Epidermal melanocyte (primary cell): ENCODE results near the gene TXNDC16.
"Not testable (repeated sequence)": the region's sequence is repeated elsewhere in the genome, so short reads cannot be mapped to it uniquely, and the experiment has no call there.

ENCODE experiments used
- DNase-seq: peaks from one replicate; pipeline ENCODE4 v3.0.0; 2011; ENCODE audit warnings: low spot score; ENCODE audit not compliant: insufficient read length

Gene TXNDC16, protein sequence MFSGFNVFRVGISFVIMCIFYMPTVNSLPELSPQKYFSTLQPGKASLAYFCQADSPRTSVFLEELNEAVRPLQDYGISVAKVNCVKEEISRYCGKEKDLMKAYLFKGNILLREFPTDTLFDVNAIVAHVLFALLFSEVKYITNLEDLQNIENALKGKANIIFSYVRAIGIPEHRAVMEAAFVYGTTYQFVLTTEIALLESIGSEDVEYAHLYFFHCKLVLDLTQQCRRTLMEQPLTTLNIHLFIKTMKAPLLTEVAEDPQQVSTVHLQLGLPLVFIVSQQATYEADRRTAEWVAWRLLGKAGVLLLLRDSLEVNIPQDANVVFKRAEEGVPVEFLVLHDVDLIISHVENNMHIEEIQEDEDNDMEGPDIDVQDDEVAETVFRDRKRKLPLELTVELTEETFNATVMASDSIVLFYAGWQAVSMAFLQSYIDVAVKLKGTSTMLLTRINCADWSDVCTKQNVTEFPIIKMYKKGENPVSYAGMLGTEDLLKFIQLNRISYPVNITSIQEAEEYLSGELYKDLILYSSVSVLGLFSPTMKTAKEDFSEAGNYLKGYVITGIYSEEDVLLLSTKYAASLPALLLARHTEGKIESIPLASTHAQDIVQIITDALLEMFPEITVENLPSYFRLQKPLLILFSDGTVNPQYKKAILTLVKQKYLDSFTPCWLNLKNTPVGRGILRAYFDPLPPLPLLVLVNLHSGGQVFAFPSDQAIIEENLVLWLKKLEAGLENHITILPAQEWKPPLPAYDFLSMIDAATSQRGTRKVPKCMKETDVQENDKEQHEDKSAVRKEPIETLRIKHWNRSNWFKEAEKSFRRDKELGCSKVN

DNA sequence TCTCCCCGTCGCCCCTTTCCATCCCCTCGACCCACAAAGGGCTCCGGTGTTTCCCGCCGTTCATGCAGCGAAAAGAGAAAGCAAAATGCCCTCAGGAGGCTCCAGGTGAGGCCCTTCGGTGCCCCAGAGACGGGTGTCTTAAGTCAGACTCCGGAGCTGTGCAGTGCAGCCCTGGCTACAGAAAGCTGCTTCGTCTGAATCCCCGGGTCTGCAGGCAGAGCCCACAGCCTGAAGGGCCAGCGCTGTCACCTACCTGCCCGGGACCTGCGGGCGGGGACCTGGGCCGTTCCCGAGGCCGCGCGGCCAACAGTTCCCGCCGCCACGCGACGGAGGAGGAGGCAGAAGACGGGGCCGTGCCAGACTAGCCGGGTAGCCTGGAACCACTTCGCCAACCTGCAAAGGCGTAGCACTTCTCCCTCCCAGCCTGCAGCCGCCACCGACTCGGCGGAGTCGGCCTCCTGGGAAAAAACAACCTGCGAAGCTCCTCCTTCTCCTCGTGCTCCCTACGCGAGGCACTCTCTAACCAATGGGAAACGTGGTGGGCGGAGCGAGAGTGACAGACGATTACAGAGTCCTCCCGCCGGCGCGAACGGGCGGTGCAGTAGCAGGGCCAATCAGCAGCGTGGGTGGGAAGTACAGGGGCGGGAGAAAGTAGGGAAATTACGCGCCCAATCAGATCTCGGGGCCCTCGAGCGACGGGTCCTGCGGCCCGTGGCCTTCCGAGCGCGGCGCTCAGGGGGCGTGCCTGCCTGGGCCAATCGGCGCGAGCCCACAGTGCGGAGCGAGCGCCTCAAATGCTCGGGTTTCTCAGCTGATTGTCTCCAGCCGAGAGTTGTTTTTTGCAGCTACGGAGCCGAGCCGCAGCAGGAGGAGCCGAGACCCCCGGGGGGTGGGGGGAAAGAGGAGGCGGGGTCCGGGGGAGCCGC lies at the start of gene TXNDC16, which contains the start of gene GPR137C:
Gene TXNDC16, minus strand, starts transcription at position 443 of the 926 bp plus-strand sequence. CDS start 8,948 bp downstream, outside the sequence.
Gene GPR137C, plus strand, starts transcription at position 774 of the 926 bp plus-strand sequence. CDS start 312 bp downstream, outside the sequence.
- DNase-seq: peak; percentile 85

DNA sequence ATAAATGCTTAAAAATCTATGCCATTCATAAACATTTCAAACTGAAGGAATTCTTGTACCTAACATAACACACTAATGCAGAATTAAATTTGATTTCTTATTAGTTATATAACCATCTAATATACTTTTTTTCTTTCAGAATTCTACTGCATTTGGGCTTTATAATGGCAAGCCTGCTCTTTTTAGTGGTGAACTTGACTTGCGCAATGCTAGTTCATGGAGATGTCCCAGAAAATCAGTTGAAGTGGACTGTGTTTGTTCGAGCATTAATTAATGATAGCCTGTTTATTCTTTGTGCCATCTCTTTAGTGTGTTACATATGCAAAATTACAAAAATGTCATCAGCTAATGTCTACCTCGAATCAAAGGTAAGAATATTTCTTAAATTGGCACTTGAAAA lies 47.7 kb upstream of the TXNDC16 start:
- DNase-seq: no peak

DNA sequence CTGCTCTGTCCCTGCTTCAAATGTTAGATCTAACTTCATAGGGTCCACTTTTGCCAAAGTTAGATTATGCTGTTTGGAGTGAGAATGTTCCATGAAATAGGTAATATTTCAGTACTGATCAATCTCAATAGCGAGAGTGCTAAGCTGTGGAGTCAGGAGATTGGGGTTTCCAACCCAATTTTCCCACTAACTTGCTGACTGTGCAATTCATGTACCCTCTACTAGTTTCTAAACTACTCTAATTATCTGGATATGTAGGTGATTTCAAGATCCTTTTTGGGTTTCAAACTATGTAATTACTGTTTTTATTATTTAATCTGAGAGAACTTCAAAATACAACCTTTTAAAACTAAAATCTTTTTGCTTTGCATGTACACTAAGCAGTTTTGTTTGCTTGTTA lies 46.3 kb upstream of the TXNDC16 start:
- no peak for DNase-seq

DNA sequence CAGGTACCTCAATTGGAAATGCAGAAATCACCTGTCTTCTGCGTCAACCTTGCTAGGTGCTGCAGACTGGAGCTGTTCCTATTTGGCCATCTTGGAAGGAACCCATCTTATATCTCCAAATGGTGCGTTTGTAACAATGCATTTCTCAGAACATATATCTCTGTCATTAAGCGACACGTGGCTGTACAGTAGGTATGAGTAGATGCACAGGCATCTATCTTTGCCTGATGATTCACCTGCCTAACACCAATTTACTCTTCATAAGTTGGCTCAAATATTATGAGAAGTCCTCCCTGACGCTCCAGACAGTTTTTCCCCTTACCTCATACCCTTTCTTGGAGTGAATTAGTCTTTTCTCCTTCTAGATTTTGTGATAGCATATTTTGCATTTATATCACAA lies 44.6 kb upstream of the TXNDC16 start:
- no peak for DNase-seq

DNA sequence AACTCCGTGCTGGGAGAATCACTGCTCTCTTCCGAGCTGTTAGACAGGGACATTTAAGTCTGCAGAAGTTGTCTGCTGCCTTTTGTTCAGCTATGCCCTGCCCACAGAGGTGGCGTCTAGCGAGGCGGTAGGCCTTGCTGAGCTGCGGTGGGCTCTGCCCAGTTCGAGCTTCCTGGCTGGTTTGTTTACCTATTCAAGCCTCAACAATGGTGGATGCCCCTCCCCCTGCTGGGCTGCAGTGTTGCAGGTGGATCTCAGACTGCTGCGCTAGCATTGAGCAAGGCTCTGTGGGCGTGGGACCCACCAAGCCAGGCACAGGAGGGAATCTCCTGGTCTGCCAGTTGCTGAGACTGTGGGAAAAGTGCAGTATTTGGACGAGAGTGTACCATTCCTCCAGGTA lies 44.0 kb upstream of the TXNDC16 start:
- DNase-seq: no peak

DNA sequence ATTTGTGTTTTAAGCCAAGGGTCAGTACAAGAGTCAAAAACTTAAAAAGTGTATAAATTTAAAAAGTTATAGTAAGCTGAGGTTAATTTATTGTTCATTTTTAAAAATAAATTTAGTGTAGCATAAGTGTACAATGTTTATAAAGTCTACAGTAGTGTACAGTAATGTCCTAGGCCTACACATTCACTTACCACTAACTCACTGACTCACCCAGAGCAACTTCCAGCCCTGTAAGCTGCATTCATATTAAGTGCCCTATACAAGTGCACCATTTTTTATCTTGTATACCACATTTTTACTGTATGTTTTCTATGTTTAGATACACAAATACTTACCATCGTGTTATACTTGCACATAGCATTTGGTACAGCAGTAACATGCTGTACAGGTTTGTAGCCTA lies 38.0 kb upstream of the TXNDC16 start:
- DNase-seq: no peak

DNA sequence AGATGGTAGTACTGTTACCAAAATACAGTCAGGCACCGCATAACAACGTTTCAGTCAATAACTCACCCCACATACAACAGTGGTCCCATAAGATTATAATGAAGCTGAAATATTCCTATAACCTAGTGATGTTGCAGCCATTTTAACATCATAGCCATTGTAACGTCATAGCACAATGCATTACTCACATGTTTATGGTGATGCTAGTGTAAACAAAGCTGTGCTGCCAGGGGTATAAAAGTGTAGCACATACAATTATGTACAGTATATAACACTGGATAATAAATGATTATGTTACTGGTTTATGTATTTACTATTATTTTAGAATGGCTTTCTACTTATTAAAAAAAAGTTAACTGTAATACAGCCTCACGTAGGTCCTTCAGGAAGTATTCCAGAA lies 37.3 kb upstream of the TXNDC16 start:
- DNase-seq: no peak

DNA sequence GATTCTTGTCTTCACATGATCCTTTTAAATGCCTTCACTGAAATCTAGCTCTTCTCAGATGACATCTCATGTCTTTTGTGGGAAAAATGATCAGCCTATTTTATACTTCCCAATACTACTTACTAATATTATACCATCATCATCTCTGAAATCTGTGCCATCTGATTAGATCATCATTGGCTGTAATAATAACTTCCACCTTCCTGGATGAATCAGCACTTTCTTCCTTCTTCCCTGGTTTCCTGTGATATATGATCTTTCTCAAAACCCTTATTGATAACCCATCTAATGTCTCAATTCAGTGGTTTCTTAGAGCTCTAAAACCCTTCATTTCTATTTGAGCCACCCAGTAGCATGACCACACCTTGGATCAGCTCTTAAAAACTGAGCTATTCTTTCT lies 31.2 kb upstream of the TXNDC16 start:
- DNase-seq: no peak

DNA sequence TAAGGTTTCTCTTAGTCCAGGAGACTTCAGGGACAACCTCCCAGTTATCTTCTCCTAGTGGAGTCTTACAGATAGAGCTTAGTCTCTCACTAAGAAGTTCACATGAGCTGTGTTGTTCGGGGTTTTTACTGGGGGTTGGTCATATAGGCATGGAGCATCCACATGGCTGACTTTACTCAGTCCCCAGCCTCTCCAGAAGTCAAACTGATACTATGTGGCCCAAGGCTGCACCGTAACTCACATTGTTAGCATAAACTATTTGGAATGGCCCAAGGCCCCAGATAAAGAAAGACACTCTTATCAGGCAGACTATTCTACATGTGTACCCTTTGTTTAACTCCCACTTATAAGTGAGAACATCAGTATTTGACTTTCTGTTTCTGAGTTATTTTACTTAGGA lies 23.6 kb upstream of the TXNDC16 start:
- no peak for DNase-seq

DNA sequence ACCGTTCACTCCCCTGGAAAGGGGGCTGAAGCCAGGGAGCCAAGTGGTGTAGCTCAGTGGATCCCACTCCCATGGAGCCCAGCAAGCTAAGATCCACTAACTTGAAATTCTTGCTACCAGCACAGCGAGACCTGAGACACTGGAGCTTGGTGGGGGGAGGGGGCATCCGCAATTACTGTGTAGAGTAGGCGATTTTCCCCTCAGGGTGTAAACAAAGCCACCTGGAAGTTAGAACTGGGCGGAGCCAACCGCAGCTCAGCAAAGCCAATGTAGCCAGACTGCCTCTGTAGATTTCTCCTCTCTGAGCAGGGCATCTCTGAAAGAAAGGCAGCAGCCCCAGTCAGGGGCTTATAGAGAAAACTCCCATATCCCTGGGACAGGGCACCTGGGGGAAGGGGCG lies 16.1 kb upstream of the TXNDC16 start:
- not testable (repeated sequence) for DNase-seq

DNA sequence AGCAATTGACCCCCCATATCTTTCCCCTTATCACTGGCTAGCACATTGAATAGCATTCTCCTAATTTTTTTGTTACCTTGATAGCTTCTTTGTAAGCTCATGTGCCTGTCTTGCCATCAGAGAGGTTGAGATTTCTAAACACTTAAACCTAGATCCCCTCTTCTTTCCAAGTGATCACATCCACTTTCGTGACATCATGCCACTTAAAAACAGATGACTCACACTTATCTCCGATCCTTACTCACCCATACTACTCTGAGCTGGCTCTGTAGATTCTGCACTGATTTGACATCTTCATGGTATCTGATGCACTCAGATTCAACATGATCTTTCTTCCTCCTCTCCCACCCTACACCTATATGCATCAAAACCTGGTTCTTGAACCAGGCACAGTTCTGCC lies 10.8 kb upstream of the TXNDC16 start:
- DNase-seq: no peak

DNA sequence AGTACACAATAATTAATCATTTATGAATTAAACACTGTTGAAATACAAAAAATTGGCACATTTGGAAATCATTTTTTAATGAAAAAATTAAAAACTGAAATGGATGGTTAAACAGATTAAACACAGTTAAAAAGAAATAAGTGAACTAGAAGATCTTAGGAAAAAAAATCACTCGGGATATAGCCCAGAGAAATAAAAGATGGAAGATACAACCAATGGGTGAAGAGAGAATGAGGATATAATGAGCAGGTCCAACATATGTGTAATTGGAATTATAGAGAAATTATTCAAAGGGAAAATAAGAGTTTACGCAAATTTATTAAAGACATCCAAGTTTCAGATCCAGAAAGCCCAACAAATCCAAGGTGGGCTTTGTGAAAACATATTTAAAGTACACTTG lies 6.4 kb upstream of the TXNDC16 start:
- DNase-seq: no peak

DNA sequence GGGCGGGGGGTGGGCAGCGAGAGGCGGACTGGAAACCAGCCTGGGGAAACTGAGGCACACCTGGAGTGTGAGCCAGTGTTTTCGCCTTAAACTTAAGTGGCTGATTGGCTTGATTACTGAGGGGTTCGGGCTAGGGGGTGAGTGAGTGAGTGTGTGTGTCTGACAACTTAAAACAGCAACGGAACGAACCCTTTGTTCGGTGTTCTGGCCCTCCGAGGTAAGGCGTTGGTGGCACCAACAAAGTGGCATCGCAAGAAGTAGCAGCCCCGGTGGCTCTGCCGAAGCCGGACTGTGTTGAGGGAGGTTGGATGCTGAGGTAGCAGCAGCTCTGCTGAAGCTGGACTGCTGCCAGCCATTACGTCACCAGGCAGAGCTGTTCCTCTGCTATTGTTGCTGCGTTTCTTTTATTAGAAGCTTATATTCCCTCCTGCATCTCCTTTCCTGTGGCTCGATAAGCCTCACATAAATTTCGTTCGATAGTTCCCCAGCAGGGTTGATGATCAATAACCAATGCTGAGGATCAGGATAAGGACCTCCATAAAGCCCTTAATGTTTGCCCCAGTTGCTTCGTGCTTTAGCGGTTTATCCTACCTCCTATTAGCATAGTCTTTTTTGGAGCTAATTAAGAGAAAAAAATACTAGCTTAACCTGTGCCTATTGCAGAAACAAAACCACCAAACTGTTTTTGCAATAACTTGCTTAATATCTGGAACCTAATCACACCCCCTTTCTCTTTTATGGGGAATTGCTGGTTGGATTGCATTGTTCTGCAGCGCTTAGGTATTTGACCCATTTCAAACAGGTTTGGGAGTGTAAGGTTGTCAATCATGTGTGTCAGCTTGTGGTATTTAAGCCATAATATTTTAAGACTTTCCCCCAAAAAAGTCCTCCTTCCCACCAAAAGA lies 1.6 kb upstream of the TXNDC16 start:
- DNase-seq: peak; percentile 36

DNA sequence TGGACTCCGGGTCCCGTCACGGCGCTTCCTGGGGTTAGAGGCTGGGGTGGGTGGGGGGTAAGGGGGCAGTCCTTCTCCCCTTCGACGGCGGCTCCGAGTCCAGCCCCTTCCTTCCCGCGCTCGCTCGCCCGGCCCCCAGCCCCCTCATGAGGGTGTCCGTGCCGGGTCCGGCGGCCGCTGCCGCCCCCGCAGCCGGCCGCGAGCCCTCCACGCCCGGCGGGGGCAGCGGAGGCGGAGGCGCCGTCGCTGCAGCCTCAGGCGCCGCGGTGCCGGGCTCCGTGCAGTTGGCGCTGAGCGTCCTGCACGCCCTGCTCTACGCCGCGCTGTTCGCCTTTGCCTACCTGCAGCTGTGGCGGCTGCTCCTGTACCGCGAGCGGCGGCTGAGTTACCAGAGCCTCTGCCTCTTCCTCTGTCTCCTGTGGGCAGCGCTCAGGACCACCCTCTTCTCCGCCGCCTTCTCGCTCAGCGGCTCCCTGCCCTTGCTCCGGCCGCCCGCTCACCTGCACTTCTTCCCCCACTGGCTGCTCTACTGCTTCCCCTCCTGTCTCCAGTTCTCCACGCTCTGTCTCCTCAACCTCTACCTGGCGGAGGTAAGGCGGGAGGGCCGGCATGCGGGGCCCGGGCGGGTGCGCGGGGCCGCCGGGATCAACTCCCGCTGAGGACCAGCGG lies 831 bp upstream of the TXNDC16 start:
- DNase-seq: no peak

DNA sequence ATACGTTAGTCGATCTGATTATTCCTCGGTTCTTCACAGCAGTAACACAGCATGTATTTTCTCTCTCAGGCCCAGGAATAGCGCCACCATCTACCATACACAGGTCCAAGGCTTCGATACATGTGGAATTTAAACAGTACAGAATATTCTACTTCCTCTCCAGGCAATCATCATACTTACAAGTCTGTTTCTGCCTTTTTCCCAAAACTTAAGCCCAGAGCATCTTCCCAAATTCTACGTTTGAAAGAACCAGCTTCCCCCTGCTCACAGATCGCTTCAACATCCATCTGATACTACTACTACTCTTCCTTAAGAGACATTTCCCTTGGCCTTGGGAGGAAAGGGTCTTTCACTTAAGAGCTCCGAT lies 626 bp downstream of the TXNDC16 start:
- no peak for DNase-seq

DNA sequence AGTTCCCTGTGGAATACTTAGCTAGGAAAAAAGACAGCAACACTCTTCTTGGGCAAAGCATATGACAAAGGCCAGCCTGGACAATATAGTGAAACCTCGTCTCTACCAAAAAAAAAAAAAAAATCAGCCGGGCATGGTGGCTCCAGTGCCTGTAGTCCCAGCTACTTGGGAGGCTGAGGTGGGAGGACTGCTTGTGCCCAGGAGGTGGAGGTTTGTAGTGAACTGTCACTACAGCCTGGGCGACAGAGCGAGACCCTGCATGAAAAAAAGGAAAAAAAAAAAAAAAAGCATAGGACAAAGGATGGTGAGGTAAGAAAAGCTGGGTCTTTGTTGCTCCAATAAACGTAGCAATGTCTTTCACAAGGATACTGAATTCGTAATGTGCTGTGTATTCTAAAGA lies 1.1 kb downstream of the TXNDC16 start:
- no peak for DNase-seq

DNA sequence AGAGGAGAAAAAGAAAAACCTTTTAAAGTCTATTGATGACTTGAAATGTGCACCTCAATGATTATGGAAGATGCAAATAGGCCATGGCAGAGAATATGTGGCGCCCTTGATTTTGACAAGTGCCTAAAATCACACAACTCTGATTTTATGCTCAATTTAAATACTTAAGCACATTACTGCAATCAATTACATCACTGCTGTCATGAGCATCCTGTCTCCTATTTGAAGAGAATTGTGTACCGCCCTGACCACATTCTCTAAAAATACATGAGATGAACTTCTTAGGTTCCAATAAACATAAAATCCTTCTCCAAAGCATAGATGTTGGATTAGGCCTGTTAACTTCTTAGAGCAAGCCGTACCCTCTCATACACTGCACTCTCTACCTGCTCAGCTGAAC lies 1.6 kb downstream of the TXNDC16 start:
- DNase-seq: no peak

DNA sequence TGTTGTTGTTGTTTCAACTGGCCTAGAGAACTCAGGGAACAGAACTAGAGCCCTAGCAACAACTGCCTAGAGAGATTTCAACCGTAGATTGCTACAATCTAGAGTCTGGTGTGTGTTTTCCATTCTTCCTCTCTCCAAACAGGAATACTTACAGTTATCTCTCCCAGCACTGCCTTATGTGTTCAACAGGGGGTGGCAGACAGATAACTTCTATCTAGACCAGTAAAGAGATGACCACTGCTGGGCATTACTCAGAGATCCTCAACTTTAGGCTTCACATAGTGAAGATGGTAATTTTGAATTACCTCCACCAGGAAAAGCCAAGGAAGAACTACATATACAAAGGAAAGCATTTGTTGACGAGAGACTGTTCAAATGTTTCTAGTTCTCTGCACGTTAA lies 4.8 kb downstream of the TXNDC16 start:
- no peak for DNase-seq

DNA sequence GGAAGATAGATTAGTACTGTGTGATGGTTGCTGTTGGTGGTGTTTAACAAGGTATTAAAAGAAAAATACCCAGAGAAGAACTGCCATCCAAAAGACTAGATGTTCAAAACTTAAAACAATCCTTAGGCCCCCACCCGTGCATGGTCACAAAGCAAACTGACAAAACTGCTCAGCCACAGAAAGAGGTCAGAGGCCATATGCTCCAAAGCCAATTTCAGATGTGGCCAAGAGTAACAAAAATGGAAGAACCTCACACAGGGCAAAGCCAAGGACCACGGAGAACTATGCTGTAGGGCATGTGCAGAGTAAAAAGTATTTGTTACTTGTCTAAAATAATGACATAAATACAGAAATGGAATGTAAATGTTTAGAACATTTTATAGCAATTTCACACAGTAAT lies 5.3 kb downstream of the TXNDC16 start:
- no peak for DNase-seq

DNA sequence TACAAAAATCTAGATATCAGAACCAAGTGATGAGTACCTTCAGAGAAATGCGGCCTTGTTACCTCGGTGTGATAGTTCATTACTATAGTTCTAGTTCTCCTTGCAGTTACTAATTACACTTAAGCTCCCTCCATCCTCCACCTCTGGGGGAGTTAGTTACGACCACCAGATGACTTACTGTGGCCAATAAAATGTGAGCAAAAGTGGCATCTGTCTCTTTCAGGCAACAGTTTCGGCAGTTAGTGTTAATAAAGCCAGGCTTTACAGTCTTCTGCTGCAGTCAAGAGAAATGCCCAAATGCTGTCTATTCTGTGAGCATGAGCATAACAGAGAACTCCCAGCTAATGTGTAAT lies 6.0 kb downstream of the TXNDC16 start:
- DNase-seq: no peak
